GM11168 (cell line): ENCODE results near the gene MAP7D1.
"Not testable (repeated sequence)": the region's sequence is repeated elsewhere in the genome, so short reads cannot be mapped to it uniquely, and the experiment has no call there.

ENCODE experiments used
- in situ Hi-C: fragments of 300-500 bp; cut with MboI; formaldehyde crosslinking; loops from one replicate; pipeline ENCODE4 v1.12.0; 2022; ENCODE audit warnings: low sequenced_read_pairs; ENCODE audit not compliant: unreplicated experiment

MAP7D1 gene

GRCh38 chr1:36150296-36151133, 5.4 kb upstream of the MAP7D1 start:
- in situ Hi-C loops: loop anchor here (5.0 kb wide), 2 partner anchors 37 to 137 kb away; no protein-coding TSS in a partner anchor

- in situ Hi-C loops: loop anchor here (5.0 kb wide), 2 partner anchors 36 to 136 kb away; no protein-coding TSS in a partner anchor
These were observed 4.7 kb upstream of the MAP7D1 start for GRCh38 chr1:36151134-36151844.

DNA sequence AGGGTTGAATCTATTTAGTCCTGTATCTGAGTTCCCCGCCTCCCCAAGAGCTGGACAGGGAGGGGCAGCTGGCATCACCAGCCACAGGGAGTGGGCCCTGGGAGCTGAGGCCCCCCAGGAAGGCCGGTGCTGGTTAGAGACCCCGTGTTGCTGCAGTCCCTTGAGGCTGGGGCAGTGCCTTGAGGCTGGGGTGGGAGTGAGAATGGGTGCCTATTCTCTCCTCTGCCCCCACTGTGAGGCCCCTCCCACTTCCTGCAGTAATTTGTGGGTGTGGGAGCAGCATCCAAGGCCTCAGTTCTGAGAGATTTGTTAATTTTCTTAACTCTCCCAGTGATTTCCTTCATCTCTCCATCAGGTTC, 4.1 kb upstream of the MAP7D1 start:
- in situ Hi-C loops: loop anchor here (5.0 kb wide), 2 partner anchors 35 to 135 kb away; no protein-coding TSS in a partner anchor

- in situ Hi-C loops: loop anchor here (5.0 kb wide), 2 partner anchors 34 to 134 kb away; no protein-coding TSS in a partner anchor
These were observed 2.5 kb upstream of the MAP7D1 start for GRCh38 chr1:36153476-36153875.

DNA sequence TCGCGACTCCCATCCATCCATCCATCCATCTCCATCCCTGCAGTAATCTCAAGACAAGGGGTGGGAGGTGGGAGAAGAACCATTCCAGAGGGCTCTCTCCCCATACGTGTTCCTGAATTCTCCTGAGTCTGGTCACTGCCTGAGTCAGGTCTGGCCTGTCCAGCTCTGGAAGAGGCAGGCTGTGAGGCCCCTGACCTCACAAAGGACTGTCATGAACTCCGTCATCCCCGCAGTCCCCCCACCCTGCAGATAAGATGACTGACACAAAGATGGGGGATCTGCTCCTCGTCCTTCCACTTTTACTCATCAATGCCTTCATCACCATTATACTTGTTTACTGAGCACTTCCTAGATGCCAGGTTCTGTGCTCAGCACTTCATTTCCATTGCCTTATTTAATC, 1.6 kb upstream of the MAP7D1 start:
- in situ Hi-C loops: loop anchor here (5.0 kb wide), 2 partner anchors 33 to 133 kb away; no protein-coding TSS in a partner anchor

DNA sequence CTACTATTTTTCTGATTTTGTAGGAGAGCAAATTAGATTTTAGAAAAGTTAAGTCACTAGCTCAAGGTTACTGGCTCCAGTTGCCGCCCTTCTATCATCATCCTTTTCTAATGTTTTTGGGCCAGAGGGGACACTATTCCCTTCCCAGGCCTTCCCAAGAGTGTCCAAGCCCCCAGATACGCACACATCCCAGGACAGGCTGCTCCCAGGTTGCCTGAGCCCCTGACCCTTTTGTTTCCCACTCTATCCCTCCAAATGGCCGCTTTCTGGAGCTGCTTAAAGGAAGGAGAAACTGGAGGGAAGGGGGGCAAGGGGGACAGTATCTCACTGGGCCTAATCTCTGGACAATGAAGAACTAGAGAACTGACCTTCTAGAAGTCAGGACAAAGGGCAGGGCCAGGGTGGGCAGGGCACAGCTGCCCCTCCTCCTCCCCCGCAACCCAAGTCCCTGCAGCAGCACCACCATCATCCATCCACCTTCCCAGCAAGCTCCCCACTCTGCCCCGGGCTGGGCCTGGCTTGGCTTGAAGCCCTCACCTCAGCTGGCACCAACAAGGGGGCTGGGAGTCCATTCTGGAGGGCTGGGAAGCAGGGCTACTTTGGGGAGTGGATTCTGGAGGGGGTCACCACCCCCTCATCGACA, 1.1 kb upstream of the MAP7D1 start:
- in situ Hi-C loops: loop anchor here (5.0 kb wide), 2 partner anchors 32 to 132 kb away; no protein-coding TSS in a partner anchor

- in situ Hi-C loops: no loop called here
These were observed 562 bp downstream of the MAP7D1 start for GRCh38 chr1:36156329-36157114.

DNA sequence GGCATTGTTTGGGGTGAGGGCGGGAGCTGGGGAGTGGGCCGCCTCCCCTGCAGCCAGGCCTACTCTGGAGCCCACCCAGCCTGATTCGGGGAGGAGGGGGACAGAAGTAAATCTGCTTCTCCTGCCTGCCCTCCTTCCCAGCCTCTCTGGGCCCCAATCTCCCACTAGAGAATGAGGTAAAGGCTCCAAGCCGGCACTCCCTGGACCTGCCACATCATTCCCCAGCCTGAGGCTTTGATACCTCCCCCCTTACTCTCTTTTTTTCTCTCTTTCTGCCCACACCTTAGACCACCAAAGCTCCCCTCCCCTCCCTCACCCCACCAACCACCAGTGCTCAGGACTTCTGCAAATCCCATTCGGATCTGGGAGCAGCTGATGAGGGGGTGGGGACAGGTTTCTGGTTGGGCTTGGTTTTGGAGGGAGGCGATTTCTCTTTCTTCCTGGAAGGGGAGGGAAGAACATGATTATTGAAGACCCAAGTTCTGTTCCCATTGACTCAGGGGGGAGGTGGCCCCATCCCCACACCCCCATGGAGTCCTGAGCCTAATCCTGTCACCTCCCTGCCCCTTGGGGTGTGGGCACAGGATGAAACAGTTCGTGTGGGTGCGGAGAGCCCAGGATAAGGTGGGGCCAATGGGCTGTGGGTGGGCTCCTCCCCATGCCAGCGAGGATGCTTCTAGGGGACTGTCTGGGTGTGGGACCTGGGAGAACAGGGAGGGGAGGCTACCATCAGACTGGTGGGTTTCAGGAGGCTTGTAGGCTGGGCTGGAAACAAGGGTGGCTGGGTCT, 1.3 kb downstream of the MAP7D1 start:
- in situ Hi-C loops: no loop called here

DNA sequence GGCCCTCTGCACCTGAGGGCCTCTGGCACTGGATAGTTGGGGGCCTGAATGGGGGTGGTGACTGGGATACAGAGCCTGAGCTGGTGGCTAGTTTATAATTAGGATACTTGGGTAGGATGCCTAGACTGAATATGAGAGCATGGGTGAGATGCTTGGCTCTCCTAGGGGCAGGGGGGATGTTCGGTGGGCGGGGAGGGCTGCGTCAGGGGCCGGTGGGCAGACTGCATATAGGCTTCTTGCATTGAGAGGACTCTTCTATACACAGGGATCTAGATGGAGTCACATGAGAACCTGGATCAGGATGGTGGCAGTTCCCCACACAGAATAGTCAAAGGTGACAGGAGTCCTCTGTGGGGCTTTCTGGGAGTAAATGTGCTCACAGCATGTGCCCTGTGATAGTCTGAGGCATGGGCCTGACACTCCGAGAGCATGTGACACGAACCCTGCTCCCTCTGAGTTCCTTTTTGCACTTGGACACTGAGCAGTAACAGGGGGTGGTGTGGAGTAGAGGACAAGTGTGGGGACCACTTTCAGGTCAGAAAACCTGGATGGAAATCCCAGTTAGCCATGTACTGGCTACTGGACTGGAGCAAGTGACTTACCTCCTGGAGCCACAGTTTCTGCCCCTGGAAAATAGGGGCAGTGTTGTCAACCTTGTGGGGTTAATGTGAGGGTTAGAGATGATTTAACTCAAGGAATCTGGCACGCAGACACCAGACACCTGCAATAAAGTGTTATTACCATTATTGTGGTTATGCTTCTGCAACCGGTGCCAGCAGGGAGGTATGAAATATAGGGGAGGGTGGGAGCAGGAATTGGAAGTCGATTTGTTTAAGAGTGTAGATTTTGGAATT, 2.2 kb downstream of the MAP7D1 start:
- in situ Hi-C loops: no loop called here

DNA sequence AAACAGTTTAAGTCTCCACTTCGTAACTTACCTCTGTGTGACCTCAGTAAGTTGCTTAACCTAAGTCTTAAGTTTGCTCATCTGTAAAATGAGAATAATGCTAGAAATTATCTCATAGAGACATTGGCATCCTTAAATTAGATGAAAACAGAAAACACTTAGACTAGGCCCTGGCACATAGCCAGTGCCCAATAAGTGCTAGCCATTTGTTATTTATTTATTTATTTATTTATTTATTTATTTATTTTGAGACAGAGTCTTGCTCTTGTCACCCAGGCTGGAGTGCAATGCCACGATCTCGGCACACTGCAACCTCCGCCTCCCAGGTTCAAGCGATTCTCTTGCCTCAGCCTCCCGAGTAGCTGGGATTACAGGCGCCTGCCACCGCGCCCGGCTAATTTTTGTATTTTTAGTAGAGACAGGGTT, 2.9 kb downstream of the MAP7D1 start:
- in situ Hi-C loops: not testable (repeated sequence)

DNA sequence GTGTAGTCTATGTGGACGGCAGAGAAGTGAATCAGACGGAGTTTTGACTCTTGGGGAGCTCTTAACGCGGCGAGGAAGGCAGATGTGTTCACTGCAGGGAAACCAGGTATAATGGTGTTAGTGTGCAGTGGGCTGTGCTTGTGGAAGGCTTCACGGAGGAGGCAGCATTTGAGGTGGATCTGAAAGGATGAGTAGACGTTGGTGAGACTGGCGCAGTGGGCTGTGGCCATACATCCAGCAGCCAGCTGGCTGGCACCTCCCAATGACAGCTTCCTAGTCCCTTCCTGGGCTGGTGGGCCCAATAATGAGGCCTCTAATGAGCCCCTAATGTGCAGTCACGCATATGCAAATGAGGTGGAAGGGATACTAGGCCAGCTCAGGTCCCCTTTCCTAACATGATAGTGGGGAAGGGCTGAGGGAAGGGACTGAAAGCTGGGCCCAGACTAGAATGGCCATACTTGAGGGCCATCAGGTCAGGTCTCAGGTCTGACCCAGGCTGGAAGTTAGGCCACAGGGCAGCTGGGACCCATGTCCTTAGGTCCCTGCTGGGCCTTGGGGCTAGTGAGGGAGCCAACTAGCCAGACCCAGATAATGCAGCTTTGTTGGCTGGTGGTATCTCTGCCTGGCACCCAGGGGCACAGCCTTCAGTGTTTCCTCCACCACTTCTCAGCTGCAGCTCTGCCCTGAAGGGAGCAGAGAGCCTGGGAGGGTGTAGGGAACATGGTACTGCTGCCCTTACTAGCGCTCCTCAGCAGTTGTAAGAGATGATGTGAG, 3.8 kb downstream of the MAP7D1 start:
- in situ Hi-C loops: no loop called here

GRCh38 chr1:36160388-36160948, 4.5 kb downstream of the MAP7D1 start:
- in situ Hi-C loops: no loop called here

- in situ Hi-C loops: no loop called here
These were observed 5.1 kb downstream of the MAP7D1 start for GRCh38 chr1:36160949-36161485.

DNA sequence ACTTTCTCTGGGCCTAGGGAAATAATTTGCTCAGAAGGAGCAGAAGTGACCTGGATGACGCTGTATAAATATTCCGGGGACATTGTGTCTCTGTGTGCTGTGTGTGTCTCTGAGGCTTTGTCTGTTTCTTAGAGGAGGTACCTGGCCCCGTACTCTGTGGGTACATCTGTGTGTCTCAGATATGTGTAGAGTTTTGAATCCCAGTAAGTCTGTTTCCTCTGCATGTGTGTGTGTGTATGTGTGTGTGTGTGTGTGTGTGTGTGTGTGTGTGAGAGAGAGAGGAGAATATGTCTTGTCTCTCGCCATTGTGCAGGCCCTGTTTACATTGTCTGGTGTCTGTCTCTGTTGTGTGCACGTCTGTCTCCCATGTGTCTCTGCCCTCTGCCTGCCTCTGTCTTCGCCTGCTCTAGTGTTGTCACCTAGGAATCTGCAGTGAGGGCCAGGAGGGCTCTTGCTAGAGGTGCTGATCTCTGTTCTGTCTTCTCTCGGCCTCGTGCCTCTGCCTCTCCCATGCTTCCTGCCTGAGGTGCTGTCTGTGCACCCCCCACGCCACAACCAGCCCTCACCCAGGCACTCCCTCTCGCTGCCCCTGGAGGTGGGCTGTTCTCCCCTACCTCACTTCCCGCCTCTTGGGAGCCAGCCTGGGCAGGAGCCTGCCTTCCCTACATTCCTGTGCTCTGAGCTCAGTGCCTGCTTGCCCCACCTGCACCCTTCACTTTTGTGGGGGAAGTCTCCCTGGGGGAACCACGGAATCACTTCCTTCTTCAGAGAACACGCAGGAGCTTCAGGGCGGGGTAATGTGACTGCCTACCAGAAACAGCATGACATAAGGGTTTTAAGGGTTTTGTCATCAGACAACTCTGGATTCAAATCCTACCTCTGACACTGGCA, 5.9 kb downstream of the MAP7D1 start:
- in situ Hi-C loops: no loop called here

GRCh38 chr1:36162680-36163239, 6.8 kb downstream of the MAP7D1 start:
- in situ Hi-C loops: no loop called here

DNA sequence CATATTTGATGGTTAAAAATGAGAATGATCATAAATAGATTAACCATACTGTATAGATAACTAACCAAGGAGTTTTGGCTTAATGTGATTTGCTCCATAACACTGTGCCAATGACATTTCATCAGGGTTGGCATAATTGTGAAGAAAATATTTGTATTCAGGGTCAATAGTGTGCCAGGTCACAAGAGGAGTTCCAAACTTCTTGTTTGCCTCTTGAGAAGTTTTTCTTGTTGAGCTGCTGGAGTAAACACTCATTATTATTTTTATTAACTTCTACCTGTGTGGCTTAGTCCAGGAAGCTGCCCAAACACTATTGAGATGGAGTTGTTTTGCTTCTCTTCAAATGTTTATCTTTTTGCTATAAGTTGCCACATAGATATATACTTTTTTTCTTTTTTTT, 7.5 kb downstream of the MAP7D1 start:
- in situ Hi-C loops: no loop called here
